Lower leg skin (tissue), 4 donors: ENCODE data around the gene TMEM119. TPM values are rescaled to one million over a fixed set of nuclear protein-coding genes. Genes with fewer than 3 reads are reported as not detected.
"Not testable (repeated sequence)": the region's sequence is repeated elsewhere in the genome, so short reads cannot be mapped to it uniquely, and the experiment has no call there.

Source experiments
- DNase-seq, 2 donors: peaks; one replicate each; pipeline ENCODE4 v3.0.0-alpha.2; 2019; ENCODE audit warnings: low spot score in 2 of 2
- H3K4me3 ChIP-seq: fragments of 200-600 bp; sonication (generic); 2 replicates; pipeline ENCODE4 v1.5.1; 2017; ENCODE audit warnings: mild to moderate bottlenecking, low read depth; ENCODE audit not compliant: poor library complexity, severe bottlenecking
- CTCF ChIP-seq, 3 donors: fragments of 450-650 bp; IDR thresholded peaks; one replicate each; pipeline ENCODE4 v1.5.1; 2016; ENCODE audit warnings: antibody characterized with exemption in 3 of 3, mild to moderate bottlenecking in 3 of 3, moderate library complexity in 2 of 3
- POLR2A ChIP-seq, 2 donors: fragments of 450-650 bp; IDR thresholded peaks; one replicate each; pipeline ENCODE4 v1.6.1; 2016 to 2017; ENCODE audit warnings: antibody characterized with exemption in 2 of 2, mild to moderate bottlenecking in 1 of 2, moderate library complexity in 1 of 2
- whole genome bisulfite sequencing, 2 donors: methylation state at CpG; one replicate each; pipeline ENCODE4 v1.1.5; 2018; 5-methylcytosine and 5-hydroxymethylcytosine counted together
- intact Hi-C: fragments of 100-400 bp; cut with DNase I; formaldehyde crosslinking; loops from one replicate; pipeline ENCODE4 v1.15.0; 2023; ENCODE audit warnings: low total_unique reads
- total RNA-seq, 4 donors: library from RNA; depleted of rRNA; stranded (reverse); fragments of >200 nt; gene quantifications; one replicate each; pipeline ENCODE4 v1.1.0, GENCODE V29; 2016

Gene TMEM119
- total RNA-seq, 4 donors from 2014 or later = 0.34 to 10.3 (median 1.4) TPM

- no peak overlapping the region for H3K4me3 ChIP-seq
- no peak for TF ChIP-seq POLR2A (IDR thresholded peaks at IDR 0.05)
- TF ChIP-seq CTCF (IDR thresholded peaks at IDR 0.05) = no peak
- intact Hi-C loops = loop anchor here (10.0 kb wide), 1 partner anchor 377 kb away; no protein-coding TSS in a partner anchor
- no peak for DNase-seq
Measured at GRCh38 chr12:108577458-108577857, 20.4 kb downstream of the TMEM119 start.

GRCh38 chr12:108576660-108577234, 21.1 kb downstream of the TMEM119 start:
- TF ChIP-seq POLR2A (IDR thresholded peaks at IDR 0.05) (no peak), CTCF (IDR thresholded peaks at IDR 0.05) (no peak)
- H3K4me3 ChIP-seq = no peak overlapping the region
- peak in 1 of 2 donors; percentile 31 for DNase-seq
- 71 to 77% methylated on average over 6 of the region's 6 CpGs for WGBS, 2 donors
- intact Hi-C loops = loop anchor here (10.0 kb wide), 1 partner anchor 378 kb away; no protein-coding TSS in a partner anchor

- no peak overlapping the region for H3K4me3 ChIP-seq
- TF ChIP-seq CTCF (IDR thresholded peaks at IDR 0.05) = no peak
- TF ChIP-seq POLR2A (IDR thresholded peaks at IDR 0.05) = no peak
- WGBS, 2 donors = 89 to 96% methylated on average over 9 of the region's 9 CpGs
- intact Hi-C loops = loop anchor here (10.0 kb wide), 1 partner anchor 379 kb away; no protein-coding TSS in a partner anchor
- peak in 1 of 2 donors; percentile 34 for DNase-seq
Measured at GRCh38 chr12:108575199-108575912, 22.5 kb downstream of the TMEM119 start.

GRCh38 chr12:108574276-108574675, 23.6 kb downstream of the TMEM119 start:
- 87 to 95% methylated on average over 1 of the region's 1 CpG for WGBS, 2 donors
- DNase-seq, H3K4me3 ChIP-seq: not testable (repeated sequence)
- intact Hi-C loops = loop anchor here (10.0 kb wide), 1 partner anchor 381 kb away; no protein-coding TSS in a partner anchor

- no peak for DNase-seq
- intact Hi-C loops = loop anchor here (10.0 kb wide), 1 partner anchor 381 kb away; no protein-coding TSS in a partner anchor
- H3K4me3 ChIP-seq = no peak overlapping the region
- no peak for TF ChIP-seq POLR2A (IDR thresholded peaks at IDR 0.05)
- no peak for TF ChIP-seq CTCF (IDR thresholded peaks at IDR 0.05)
- 52 to 58% methylated on average over 2 of the region's 2 CpGs for WGBS, 2 donors
Measured at GRCh38 chr12:108573317-108573716, 24.6 kb downstream of the TMEM119 start.

- peak in 1 of 2 donors; percentile 29 for DNase-seq
- TF ChIP-seq POLR2A (IDR thresholded peaks at IDR 0.05) (no peak), CTCF (IDR thresholded peaks at IDR 0.05) (no peak)
- intact Hi-C loops = loop anchor here (10.0 kb wide), 1 partner anchor 383 kb away; no protein-coding TSS in a partner anchor
- 69% methylated on average over 8 of the region's 8 CpGs for WGBS, 2 donors
- no peak overlapping the region for H3K4me3 ChIP-seq
Measured at GRCh38 chr12:108572166-108572790, 25.6 kb downstream of the TMEM119 start.
